Measurements from ENCODE around the gene TMEM80.

TMEM80 gene

GRCh38 chr11:746289-747157 lies 50.9 kb downstream of the TMEM80 start:
- DNase-seq = no peak

GRCh38 chr11:747158-748006 lies 51.8 kb downstream of the TMEM80 start, which contains the start of gene TALDO1:
TSS of gene TALDO1 (plus strand) at chr11:747464. CDS start at chr11:747482, 18 bp downstream.
- peak; percentile 71 for DNase-seq

- DNase-seq = no peak
Measured at GRCh38 chr11:748007-748359, 52.4 kb downstream of the TMEM80 start.

- DNase-seq = no peak
Measured at GRCh38 chr11:749731-750130, 54.1 kb downstream of the TMEM80 start.
